MCF 10A (cell line): Measurements from ENCODE around the gene PKDCC. TPM values are rescaled to one million over a fixed set of nuclear protein-coding genes. Genes with fewer than 3 reads are reported as not detected.

Source experiments
- BruUV-seq: library from RNA; stranded (reverse); fragments of 400-500 nt; replicated peaks from 2 replicates; lab custom pipeline; 2021; lab: Mats Ljungman, UMichigan
- CTCF ChIA-PET: fragments of 300-600 bp; sonication (Branson Sonifier 250); formaldehyde crosslinking; extraction: SDS; loops from one replicate; lab custom pipeline; 2021; ENCODE audit warnings: antibody characterized with exemption, inconsistent platforms; lab: Yijun Ruan, JAX
- POLR2A ChIA-PET: fragments of 300-600, 350-650 bp; sonication (Branson Sonifier 250); formaldehyde crosslinking; extraction: SDS; loops from one replicate; lab custom pipeline; 2020; ENCODE audit warnings: antibody characterized with exemption, inconsistent platforms; lab: Yijun Ruan, JAX
- DNase-seq: peaks from one replicate; pipeline ENCODE4 v3.0.0-alpha.2; 2018; ENCODE audit not compliant: unreplicated experiment
- H3K27ac Mint-ChIP-seq: one replicate; pipeline ENCODE4 v1.8.0; 2022; ENCODE audit warnings: mild to moderate bottlenecking, low read depth, mixed read lengths; ENCODE audit not compliant: unreplicated experiment
- H3K27me3 Mint-ChIP-seq: one replicate; pipeline ENCODE4 v1.8.0; 2022; ENCODE audit warnings: mixed read lengths; ENCODE audit not compliant: insufficient read depth, unreplicated experiment
- H3K36me3 Mint-ChIP-seq: one replicate; pipeline ENCODE4 v1.8.0; 2022; ENCODE audit warnings: mild to moderate bottlenecking, moderate library complexity, mixed read lengths; ENCODE audit not compliant: insufficient read depth, unreplicated experiment
- H3K4me1 Mint-ChIP-seq: one replicate; pipeline ENCODE4 v1.8.0; 2022; ENCODE audit warnings: mixed read lengths; ENCODE audit not compliant: insufficient read depth, unreplicated experiment
- H3K4me3 Mint-ChIP-seq: one replicate; pipeline ENCODE4 v1.8.0; 2022; ENCODE audit warnings: mild to moderate bottlenecking, moderate library complexity, mixed read lengths; ENCODE audit not compliant: unreplicated experiment
- H3K9me3 Mint-ChIP-seq: one replicate; pipeline ENCODE4 v1.8.0; 2022; ENCODE audit warnings: mixed read lengths; ENCODE audit not compliant: unreplicated experiment
- intact Hi-C: fragments of 100-400 bp; cut with micrococcal nuclease; formaldehyde crosslinking; loops from 2 replicates; pipeline ENCODE4 v1.14.1; 2022
- total RNA-seq: library from RNA; stranded (reverse); gene quantifications from 2 replicates; pipeline ENCODE4 v1.2.3, GENCODE V29; 2022
- TF ChIP-seq, protein P1 (sequence below): fragments of 200-600 bp; IDR thresholded peaks from one replicate; pipeline ENCODE4 v1.8.0; 2022; ENCODE audit warnings: antibody characterized with exemption, mild to moderate bottlenecking; ENCODE audit not compliant: unreplicated experiment

PKDCC gene
- total RNA-seq, 1 experiment from 2014 or later = 0.49 TPM

DNA sequence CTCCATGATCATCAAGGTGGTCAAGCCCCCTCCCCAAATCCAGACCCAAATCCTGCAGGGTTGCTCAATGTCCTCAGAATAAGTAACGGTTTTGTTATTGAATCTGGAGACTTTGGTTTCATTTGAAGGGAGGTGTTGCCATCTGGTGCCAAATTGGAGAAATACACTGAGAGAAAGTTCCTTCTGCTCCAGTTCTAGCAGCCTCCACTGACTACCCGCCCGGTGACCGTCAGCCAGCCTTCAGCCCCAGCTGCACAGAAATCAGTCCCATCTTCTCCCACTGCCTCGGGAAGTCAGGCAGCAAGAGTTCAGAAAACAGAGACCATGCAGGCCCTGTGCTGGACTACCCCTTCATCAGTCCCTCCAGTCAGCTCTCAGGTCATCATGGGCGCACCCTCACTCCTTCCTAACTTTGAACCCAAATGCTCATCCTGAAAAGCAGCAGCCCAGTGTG, 38.7 kb downstream of the PKDCC start:
- H3K4me3 Mint-ChIP-seq = no peak overlapping the region
- H3K4me1 Mint-ChIP-seq = no peaks in the 10 kb centered on the region
- no peaks in the 10 kb centered on the region for H3K9me3 Mint-ChIP-seq
- CTCF ChIA-PET = interaction anchor here (0.6 to 12.8 kb wide), 41 partner anchors 8 to 287 kb away, joined by 3 to 612 read pairs (median 5); partner anchors contain the start of gene COX7A2L
- H3K27ac Mint-ChIP-seq = no peak overlapping the region
- intact Hi-C loops = loop anchor here (1.0 kb wide), 2 partner anchors 217 to 233 kb away; no protein-coding TSS in a partner anchor
- TF ChIP-seq, protein P1, sequence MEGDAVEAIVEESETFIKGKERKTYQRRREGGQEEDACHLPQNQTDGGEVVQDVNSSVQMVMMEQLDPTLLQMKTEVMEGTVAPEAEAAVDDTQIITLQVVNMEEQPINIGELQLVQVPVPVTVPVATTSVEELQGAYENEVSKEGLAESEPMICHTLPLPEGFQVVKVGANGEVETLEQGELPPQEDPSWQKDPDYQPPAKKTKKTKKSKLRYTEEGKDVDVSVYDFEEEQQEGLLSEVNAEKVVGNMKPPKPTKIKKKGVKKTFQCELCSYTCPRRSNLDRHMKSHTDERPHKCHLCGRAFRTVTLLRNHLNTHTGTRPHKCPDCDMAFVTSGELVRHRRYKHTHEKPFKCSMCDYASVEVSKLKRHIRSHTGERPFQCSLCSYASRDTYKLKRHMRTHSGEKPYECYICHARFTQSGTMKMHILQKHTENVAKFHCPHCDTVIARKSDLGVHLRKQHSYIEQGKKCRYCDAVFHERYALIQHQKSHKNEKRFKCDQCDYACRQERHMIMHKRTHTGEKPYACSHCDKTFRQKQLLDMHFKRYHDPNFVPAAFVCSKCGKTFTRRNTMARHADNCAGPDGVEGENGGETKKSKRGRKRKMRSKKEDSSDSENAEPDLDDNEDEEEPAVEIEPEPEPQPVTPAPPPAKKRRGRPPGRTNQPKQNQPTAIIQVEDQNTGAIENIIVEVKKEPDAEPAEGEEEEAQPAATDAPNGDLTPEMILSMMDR = peak; percentile 88
- DNase-seq = peak; percentile 72
- POLR2A ChIA-PET = interaction anchor here (1.3 to 1.5 kb wide), 3 partner anchors 217 to 240 kb away, joined by 3 to 7 read pairs (median 6); no protein-coding TSS in a partner anchor
- H3K36me3 Mint-ChIP-seq = no peaks in the 10 kb centered on the region
- BruUV-seq = no TSS peak
- H3K27me3 Mint-ChIP-seq = peaks cover 16% of the 10 kb centered on the region

DNA sequence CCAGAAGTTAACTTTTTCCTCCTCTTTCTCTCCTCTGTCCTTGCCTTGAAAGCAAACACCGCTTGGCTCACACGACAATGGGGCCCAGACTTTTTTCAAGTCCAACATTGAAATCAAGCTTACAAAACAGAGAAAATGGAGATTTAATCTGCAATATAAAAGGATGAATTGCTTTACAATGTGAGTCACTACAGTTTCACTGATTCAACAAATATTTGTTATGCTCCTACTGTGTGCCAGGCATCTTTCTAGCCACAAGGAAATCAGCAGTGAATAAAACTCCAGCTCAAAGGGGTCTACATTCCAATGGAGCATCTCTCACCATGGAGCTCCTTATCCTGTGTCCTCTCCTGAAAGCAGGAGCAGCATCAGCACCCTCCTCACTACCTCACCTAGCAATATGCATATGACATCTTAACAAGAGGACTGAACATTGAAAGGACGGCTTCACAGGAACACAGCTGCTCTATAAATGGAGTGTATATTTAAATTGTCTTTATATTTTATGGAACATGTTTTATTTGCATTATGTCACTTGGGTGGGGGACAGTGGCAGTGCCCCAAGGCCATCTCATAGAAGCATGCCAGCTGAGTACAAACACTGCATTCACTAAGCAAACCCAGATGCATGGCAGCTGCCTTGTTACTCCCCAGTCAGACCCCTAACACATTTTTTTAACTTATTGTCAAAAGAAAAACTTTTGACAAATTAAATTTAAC, 39.5 kb downstream of the PKDCC start:
- CTCF ChIA-PET = interaction anchor here (0.5 to 12.8 kb wide), 42 partner anchors 8 to 1080 kb away, joined by 3 to 612 read pairs (median 4); partner anchors contain the start of gene COX7A2L
- DNase-seq = no peak
- no peaks in the 10 kb centered on the region for H3K36me3 Mint-ChIP-seq
- intact Hi-C loops = no loop called here
- no TSS peak for BruUV-seq
- H3K4me1 Mint-ChIP-seq = no peaks in the 10 kb centered on the region
- peaks cover 24% of the 10 kb centered on the region for H3K27me3 Mint-ChIP-seq
- H3K9me3 Mint-ChIP-seq = no peaks in the 10 kb centered on the region
- POLR2A ChIA-PET = interaction anchor here (1.3 to 1.5 kb wide), 3 partner anchors 218 to 239 kb away, joined by 4 to 7 read pairs (median 4); no protein-coding TSS in a partner anchor
- TF ChIP-seq, protein P1 = no peak
- H3K27ac Mint-ChIP-seq = no peak overlapping the region
- no peak overlapping the region for H3K4me3 Mint-ChIP-seq

DNA sequence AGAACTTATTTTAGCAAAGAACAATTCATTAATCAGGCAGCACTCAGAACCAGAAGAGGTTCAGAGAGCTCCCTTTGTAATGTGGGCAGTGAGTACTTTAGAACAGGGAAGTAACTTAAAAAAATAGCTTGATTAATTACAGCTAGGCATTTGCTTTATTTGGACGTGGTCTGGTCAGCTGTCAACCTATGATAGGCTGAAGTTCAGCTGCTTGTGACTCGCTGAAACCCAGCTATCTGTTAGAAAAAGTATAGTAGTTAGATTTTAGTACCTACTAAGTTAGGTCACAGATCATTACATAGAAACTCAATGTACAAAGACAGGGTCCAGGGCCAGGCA, 40.0 kb downstream of the PKDCC start:
- DNase-seq = no peak
- no TSS peak for BruUV-seq
- TF ChIP-seq, protein P1 = no peak
- intact Hi-C loops = no loop called here
- H3K36me3 Mint-ChIP-seq = no peaks in the 10 kb centered on the region
- H3K4me3 Mint-ChIP-seq = no peak overlapping the region
- H3K27ac Mint-ChIP-seq = no peak overlapping the region
- H3K9me3 Mint-ChIP-seq = no peaks in the 10 kb centered on the region
- H3K4me1 Mint-ChIP-seq = no peaks in the 10 kb centered on the region
- ChIA-PET CTCF (interaction anchor here (0.6 to 12.8 kb wide), 24 partner anchors 8 to 1080 kb away, joined by 3 to 612 read pairs (median 8); partner anchors contain the start of gene COX7A2L), POLR2A (interaction anchor here (1.3 to 1.5 kb wide), 3 partner anchors 218 to 239 kb away, joined by 4 to 7 read pairs (median 4); no protein-coding TSS in a partner anchor)
- peaks cover 29% of the 10 kb centered on the region for H3K27me3 Mint-ChIP-seq

DNA sequence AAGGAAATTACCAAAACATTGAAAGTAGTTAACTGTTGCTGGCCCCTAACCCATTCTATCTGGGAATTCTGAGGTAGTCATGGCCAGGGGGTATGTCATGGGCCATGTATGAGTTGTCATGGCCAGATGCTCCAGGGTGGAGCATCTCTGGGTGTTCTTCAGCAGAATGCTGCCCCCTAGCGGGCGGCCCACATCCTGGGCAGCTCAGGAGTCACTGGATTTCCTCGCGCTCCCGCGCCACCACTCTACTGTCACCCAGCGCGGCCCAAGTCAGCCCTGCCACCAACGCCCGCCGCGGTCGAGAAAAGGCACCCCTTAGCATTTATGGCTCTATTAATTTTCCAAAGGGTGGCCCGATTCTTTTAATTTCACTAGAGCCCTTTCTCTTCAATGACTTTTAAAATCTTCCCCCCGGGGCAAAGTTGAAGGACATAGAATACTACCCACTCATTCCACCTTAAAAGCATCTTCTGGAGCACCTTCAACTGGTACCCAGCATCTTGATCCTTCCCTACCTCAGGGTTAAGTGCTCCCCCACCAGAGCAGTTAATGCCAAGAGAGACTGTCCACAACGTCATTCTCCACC, 41.6 kb downstream of the PKDCC start:
- Mint-ChIP-seq H3K27me3 (peaks cover 44% of the 10 kb centered on the region), H3K27ac (no peak overlapping the region), H3K36me3 (no peaks in the 10 kb centered on the region), H3K4me1 (no peaks in the 10 kb centered on the region), H3K9me3 (no peaks in the 10 kb centered on the region), H3K4me3 (no peak overlapping the region)
- CTCF ChIA-PET = interaction anchor here (0.7 to 12.8 kb wide), 14 partner anchors 8 to 278 kb away, joined by 3 to 612 read pairs (median 8); no protein-coding TSS in a partner anchor
- POLR2A ChIA-PET = no interaction called here
- BruUV-seq = no TSS peak
- peak; percentile 66 for DNase-seq
- intact Hi-C loops = no loop called here
- TF ChIP-seq, protein P1 = peak; percentile 75
